Bladder microvascular endothelial cell (primary cell): ENCODE data around the gene TLDC2. TPM values are rescaled to one million over a fixed set of nuclear protein-coding genes. Genes with fewer than 3 reads are reported as not detected.

Experiments
- total RNA-seq: library from RNA; depleted of rRNA; stranded (reverse); fragments of >200 nt; gene quantifications from 2 replicates; pipeline ENCODE4 v1.2.3, GENCODE V29; 2014

Gene TLDC2
- 0.13 TPM in 1 of 2 replicates, not detected in the other for total RNA-seq

DNA sequence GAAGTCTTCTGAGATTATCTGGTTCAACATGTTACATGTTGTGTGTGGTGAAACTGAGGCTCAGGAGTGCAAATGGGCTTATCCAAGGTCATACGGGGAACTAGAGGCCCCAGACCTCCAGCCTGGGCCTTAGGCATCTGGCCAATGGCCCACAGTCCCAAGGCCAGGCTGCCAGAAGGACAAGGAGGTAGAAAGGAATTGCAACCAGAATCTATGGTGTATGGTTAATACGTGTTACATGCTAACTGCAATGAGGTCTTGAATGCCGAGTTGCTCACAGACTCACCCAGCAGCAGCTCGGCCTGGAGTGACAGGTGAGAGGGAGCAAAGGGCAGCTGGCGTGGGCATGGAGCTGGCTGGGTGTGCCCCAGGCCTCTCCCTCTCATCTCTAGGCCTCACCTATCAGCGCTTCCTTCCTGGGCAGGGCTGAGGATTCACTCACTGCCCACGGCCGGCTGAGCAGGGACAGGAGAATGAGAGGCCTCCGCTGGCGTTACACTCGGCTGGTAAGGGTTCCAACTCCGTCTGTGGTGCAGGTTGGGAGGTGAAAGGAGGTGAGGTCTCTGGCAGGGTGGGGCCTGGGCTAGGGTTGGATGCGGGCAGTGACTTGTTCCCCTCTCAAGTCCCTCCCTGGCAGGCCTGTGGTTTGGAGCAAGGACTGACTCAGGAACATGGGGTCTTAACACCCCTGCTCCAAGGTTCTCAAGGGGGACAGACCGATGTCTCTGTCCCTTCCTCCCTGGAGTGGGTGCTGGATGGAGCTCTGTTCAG lies at the start of gene TLDC2:
Gene TLDC2, plus strand, starts transcription at position 437 of the 771 bp plus-strand sequence. Its CDS starts 37 bp downstream, at position 474.

Other genes with a start within 250 kb of the TLDC2 start
- not detected in 2 replicates for gene SLA2, start 229.9 kb upstream of the TLDC2 start, total RNA-seq
- 16.2 and 20.3 TPM in 2 replicates for gene NDRG3, start 130.0 kb upstream of the TLDC2 start, total RNA-seq
- 21.0 and 22.8 TPM in 2 replicates for gene DSN1, start 102.4 kb upstream of the TLDC2 start, total RNA-seq
- 39.1 and 57.1 TPM in 2 replicates for gene SAMHD1, start 75.6 kb downstream of the TLDC2 start, total RNA-seq
- gene RBL1, start 219.9 kb downstream of the TLDC2 start, total RNA-seq = 7.0 and 9.7 TPM in 2 replicates